Ishikawa (cell line): ENCODE results near the gene ADARB1.

Experiments
- CEBPB ChIP-seq: IDR thresholded peaks from 2 replicates; pipeline ENCODE4 v1.6.1; 2012
- CREB1 ChIP-seq: IDR thresholded peaks from 2 replicates; pipeline ENCODE4 v1.6.1; 2012; ENCODE audit warnings: low read depth
- EGR1 ChIP-seq: IDR thresholded peaks from 2 replicates; pipeline ENCODE4 v1.6.1; 2012
- EP300 ChIP-seq: IDR thresholded peaks from 2 replicates; pipeline ENCODE4 v1.6.1; 2012; ENCODE audit warnings: borderline replicate concordance
- FOXM1 ChIP-seq: IDR thresholded peaks from 2 replicates; pipeline ENCODE4 v1.6.1; 2012; ENCODE audit warnings: low read depth, borderline replicate concordance
- MAX ChIP-seq: IDR thresholded peaks from 2 replicates; pipeline ENCODE4 v1.6.1; 2012
- NFIC ChIP-seq: IDR thresholded peaks from 2 replicates; pipeline ENCODE4 v1.6.1; 2012
- RAD21 ChIP-seq: IDR thresholded peaks from 2 replicates; pipeline ENCODE4 v1.6.1; 2012; ENCODE audit warnings: low read depth
- TCF12 ChIP-seq: IDR thresholded peaks from 2 replicates; pipeline ENCODE4 v1.6.1; 2012; ENCODE audit warnings: low read depth
- YY1 ChIP-seq: IDR thresholded peaks from 2 replicates; pipeline ENCODE4 v1.6.1; 2012; ENCODE audit warnings: low read depth
- ZBTB7A ChIP-seq: IDR thresholded peaks from 2 replicates; pipeline ENCODE4 v1.6.1; 2012; ENCODE audit warnings: low read depth
- TF ChIP-seq, protein P1 (sequence below): IDR thresholded peaks from 2 replicates; pipeline ENCODE4 v1.6.1; 2012; ENCODE audit warnings: low read depth, mild to moderate bottlenecking

DNA sequence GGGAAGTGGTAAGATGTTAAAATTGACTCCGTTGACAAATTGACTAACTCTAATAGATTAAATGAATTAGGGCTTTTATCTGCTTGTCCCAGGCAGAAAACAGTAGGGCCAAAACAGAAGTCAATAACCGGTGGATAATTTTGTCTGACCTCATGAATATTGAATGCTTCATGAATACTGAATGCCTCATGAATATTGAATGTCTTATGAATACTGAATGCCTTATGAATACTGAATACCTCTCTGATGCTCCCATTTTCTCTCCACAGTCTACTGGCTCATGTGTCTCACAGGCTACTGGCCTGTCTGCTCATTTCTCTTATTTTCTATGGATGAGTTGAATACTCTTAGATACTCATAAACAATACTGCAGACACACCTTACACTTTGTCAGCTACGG lies 157.3 kb downstream of the ADARB1 start:
- TF ChIP-seq NFIC (no peak), MAX (no peak), TCF12 (no peak), ZBTB7A (no peak), RAD21 (no peak), FOXM1 (no peak), CEBPB (no peak), CREB1 (no peak), YY1 (no peak), EGR1 (no peak), EP300 (no peak)
- TF ChIP-seq, protein P1, sequence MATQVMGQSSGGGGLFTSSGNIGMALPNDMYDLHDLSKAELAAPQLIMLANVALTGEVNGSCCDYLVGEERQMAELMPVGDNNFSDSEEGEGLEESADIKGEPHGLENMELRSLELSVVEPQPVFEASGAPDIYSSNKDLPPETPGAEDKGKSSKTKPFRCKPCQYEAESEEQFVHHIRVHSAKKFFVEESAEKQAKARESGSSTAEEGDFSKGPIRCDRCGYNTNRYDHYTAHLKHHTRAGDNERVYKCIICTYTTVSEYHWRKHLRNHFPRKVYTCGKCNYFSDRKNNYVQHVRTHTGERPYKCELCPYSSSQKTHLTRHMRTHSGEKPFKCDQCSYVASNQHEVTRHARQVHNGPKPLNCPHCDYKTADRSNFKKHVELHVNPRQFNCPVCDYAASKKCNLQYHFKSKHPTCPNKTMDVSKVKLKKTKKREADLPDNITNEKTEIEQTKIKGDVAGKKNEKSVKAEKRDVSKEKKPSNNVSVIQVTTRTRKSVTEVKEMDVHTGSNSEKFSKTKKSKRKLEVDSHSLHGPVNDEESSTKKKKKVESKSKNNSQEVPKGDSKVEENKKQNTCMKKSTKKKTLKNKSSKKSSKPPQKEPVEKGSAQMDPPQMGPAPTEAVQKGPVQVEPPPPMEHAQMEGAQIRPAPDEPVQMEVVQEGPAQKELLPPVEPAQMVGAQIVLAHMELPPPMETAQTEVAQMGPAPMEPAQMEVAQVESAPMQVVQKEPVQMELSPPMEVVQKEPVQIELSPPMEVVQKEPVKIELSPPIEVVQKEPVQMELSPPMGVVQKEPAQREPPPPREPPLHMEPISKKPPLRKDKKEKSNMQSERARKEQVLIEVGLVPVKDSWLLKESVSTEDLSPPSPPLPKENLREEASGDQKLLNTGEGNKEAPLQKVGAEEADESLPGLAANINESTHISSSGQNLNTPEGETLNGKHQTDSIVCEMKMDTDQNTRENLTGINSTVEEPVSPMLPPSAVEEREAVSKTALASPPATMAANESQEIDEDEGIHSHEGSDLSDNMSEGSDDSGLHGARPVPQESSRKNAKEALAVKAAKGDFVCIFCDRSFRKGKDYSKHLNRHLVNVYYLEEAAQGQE = no peak
